HG03095 (cell line): ENCODE results near the gene NOTCH4.
"Not testable (repeated sequence)": the region's sequence is repeated elsewhere in the genome, so short reads cannot be mapped to it uniquely, and the experiment has no call there.

Experiments
- ATAC-seq: cut with Tn5 transposase; IDR thresholded peaks from one replicate; pipeline ENCODE4 v1.9.1; 2021; ENCODE audit warnings: moderate library complexity; ENCODE audit not compliant: unreplicated experiment

The NOTCH4 gene

GRCh38 chr6:32223258-32224235 lies at the start of gene NOTCH4:
Gene NOTCH4, minus strand, starts transcription at chr6:32224067. Its CDS starts 139 bp downstream, at chr6:32223928.
- no peak for ATAC-seq

DNA sequence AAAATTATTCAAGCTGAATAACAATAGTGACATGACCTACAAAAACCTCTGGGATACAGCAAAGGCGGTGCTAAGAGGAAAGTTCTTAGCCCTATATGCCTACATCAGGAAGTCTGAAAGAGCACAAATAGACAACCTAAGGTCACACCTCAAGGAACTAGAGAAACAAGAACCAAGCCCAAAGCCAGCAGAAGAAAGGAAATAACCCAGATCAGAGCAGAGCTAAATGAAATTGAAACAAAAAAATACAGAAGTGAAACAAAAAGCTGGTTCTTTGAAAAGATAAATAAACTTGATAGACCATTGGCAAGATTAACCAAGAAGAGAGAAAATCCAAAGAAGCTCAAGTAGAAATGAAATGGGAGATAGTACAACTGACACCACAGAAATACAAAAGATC lies 47.6 kb upstream of the NOTCH4 start:
- no peak for ATAC-seq

DNA sequence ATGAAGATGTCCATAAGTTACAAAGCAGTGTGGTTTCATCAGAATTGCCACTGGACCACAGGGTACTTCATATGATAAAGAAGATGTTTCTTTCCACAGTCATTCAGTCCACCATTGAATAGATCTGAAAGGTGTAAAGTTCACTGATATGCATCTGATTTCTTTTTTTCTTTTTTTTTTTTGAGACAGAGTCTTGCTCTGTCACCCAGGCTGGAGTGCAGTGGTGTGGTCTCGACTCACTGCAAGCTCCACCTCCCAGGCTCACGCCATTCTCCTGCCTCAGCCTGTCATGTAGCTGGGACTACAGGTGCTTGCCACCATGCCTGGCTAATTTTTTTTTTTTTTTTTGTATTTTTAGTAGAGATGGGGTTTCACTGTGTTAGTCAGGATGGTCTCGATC lies 44.6 kb upstream of the NOTCH4 start:
- ATAC-seq = not testable (repeated sequence)

DNA sequence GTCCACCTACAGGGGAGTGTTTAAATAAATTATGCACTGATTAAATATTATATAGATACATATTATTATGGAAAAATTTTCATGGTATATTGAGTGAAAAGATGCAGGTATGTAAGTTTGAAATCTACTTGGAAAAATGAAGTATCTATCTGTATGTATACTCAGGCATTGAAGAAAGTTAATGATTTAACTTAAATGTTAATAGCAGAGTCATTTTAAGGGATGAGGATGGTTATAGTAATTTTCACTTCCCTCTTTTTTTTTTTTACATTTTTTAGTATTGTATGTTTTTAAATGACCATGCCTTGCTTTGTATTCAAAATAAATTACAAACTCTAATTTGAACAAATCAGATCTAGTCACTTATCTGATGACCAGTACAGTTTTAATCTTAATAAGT lies 43.2 kb upstream of the NOTCH4 start:
- no peak for ATAC-seq

- ATAC-seq = not testable (repeated sequence)
Measured at GRCh38 chr6:32257262-32257661, 33.4 kb upstream of the NOTCH4 start.

DNA sequence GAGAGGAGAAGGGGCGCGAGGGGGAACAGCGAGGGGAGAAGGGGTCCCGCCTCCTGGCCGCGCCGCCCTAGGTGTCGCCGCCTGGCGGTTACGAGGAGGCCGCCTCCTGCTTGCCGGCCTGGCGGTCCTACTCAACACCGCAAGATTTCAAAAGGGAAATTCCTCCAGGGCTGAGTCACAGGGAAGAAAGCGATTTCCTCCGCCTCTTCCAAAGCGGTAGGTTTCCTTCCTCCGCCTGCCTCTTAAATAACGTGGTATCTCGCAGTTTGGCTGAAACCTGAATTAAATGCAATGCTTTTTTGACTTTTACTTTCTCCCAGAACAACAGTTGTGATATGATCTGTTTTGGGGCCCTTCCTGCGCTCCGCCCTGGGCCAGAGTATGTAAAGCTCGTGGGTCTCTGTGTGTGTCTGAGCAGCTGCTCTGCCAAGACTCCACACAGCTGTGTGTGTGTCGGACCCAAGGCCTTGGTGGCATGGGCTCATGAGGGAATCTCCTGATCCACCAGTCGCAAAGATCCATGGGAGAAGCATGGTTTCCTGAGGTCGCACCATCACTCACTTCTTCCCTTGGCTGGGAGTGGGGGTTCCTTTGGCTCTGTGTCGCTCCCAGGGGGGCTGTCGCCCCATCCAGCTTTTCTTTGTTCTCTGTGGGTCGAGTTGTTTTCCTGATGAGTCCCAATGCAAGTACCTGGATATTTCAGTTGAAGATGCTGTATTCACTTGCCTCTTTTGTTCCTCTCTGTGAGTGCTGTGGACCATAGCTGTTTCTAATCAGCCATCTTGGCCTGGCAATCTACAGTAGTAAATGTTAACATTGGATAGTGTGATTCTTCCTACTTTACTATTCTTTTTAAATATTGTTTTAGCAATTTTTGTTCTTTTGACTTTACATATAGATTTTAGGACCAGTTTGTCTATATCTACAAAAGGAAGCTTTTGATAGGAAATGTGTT lies 31.6 kb upstream of the NOTCH4 start:
- ATAC-seq = no peak

DNA sequence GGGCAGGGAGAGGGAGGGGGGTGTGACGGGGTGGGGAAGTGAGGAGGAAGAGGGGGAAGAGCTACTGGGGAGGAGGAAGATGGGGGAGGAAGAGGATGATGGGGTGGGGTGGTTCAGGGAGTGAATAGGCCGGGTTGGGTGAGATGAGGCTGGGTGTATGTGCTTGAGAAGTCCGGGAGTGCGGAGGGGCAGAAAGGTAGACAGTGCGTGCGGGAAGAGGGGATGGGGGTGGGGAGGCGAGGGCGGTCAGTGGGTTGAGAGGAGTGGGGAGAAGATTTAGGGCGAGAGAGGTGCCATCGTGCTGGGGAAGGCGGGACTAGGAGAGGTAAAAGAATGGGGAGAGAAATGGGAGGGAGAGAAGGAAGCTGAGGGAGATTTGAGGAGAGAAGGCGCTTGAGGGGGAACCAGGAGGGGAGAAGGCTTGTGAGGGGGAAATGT lies 30.9 kb upstream of the NOTCH4 start:
- no peak for ATAC-seq

GRCh38 chr6:32252331-32253009 lies 28.6 kb upstream of the NOTCH4 start:
- ATAC-seq = no peak

- ATAC-seq = no peak
Measured at GRCh38 chr6:32249262-32249661, 25.4 kb upstream of the NOTCH4 start.

DNA sequence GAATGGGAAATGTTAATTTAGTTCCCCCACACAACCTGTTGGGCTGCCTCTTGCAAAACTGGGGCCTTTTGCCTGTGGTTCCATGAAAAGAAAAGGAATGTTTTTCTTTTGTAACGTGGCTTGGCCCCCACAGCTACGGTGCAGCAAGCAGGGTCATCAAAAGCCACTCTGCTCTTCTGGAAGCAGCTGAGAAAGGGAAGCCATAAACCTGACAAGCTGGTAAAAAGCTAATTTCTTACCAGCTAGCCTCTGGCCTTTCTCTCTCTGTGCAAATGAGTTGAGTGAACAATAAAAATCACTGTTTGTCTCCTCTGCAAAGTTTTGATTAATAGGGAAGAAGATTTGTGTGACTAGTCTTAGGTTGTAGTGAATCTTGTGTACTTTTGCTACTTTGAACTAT lies 23.5 kb upstream of the NOTCH4 start:
- ATAC-seq = no peak

DNA sequence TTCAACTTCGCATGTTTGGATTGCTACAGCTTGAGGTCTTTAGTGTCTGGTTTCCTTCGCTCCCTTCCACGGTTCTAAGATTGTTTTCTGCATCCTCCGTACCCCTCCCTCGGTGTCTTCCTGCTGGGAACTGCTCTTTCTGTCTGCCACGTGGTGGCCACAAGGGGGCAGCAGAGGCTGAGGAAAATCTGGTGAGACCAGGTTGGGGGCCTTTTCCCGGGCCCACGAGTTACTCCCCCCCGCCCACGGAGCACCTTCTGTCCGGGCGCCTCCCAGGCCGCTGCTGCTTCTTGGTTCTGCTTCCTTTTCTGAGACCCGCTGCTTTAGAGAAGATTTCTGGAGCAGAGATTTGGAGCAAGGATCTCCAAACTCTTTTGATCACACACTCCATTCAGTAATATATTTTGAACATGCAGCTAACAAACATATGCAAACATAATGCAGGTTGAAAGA lies 21.1 kb upstream of the NOTCH4 start:
- no peak for ATAC-seq

GRCh38 chr6:32244270-32244669 lies 20.4 kb upstream of the NOTCH4 start:
- ATAC-seq = no peak

DNA sequence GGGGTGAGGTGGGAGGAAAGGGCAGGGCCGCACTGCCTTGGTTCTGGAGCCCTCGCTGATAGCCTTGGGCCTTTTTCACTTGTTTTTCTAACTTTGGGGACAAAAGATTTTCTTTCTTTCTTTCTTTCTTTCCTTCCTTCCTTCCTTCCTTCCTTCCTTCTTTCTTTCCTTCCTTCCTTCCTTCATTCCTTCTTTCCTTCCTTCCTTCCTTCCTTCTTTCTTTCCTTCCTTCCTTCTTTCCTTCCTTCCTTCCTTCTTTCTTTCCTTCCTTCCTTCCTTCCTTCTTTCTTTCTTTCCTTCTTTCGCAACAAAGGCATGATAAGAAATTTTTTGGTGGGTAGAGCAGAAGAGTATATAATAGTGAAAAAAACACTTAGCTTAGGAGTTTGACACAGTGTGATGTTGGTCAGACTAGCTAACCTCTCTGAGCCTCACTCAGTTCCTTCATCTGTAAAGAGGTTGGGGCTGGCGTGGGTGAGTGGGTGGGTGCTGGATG lies 18.5 kb upstream of the NOTCH4 start:
- ATAC-seq = not testable (repeated sequence)

DNA sequence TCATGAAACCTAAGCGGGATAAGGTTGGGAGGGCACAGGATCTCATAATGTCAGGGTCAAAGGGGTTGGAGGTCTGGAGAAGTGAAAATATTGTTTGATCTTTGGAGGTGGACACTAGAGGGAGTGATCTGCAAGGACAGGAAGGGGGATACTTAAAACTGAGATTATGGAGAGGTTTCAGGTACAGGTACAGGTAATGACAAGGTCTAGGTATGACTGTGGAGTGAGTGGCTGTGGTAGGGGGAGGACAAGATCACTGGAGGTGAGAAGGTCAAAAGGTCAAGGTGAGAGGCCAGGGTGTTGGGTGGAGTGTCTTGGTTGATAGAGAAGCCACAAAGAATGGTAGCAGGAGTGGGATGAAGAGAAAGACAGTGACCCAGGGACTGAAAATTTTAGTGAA lies 16.8 kb upstream of the NOTCH4 start:
- ATAC-seq = no peak

DNA sequence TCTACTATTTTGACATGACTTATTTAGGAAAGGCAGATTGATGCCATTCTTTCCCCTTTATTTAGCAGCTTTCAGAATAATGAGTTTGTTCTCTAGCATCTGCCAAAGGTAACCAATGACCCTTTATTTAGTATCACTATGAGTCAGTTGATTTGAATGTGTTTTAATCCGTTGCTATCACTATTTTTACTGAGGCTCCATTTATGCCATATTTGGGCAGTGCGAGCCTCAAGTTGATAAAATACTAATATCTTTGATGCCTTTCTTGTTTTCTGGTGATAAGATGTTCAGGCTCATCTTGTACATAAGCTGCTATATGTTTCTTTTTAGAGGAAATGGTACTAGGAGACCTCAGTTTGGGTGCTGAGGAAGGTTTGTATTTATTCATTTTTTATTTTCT lies 15.6 kb upstream of the NOTCH4 start:
- no peak for ATAC-seq

DNA sequence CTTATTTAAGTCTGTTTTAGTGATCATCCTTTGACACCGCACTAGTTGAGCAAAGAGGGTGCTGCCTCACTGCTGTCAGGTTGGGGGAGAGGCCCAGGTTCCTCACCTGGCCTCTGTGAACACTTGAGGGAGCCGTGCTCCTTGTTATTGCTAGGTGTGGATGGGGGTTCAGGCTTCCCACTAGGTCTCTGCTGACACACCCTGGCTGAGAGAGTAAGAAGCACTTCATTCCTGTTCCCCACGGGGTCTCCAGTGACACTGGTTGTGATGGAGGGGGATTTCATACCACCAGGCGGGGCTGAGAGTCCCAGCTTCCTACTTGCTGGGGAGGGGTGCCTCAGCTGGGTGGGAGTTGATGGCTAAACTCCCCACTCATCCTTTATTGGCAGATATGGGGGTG lies 11.1 kb upstream of the NOTCH4 start:
- no peak for ATAC-seq

- ATAC-seq = no peak
Measured at GRCh38 chr6:32226434-32226833, 2.6 kb upstream of the NOTCH4 start.

GRCh38 chr6:32224696-32225095 lies 829 bp upstream of the NOTCH4 start:
- no peak for ATAC-seq

- ATAC-seq = no peak
Measured at GRCh38 chr6:32222333-32223230, 1.3 kb downstream of the NOTCH4 start.

DNA sequence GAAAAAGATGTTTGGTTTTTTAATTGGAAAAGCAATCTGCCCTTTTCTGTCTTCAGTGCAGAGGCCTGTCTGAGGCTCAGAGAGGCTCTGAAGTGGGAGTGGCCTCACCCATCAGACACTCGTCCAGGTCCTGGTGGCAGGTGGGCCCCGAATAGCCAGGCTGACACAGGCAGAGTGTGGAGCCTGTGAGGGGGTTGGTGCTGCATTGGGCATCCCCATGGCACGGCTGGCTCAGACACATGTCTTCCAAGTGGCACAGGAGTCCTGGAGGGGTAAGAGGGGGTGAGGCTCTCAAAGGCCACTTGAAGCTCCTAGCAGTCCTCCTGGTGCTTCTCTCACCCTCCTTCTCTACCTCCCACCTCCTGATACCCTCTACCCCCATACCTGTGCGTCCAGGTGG lies 3.8 kb downstream of the NOTCH4 start:
- no peak for ATAC-seq
